Left forelimb (tissue), 1 donor: Measurements from ENCODE around the gene DNTTIP2.
"Not testable (repeated sequence)": the region's sequence is repeated elsewhere in the genome, so short reads cannot be mapped to it uniquely, and the experiment has no call there.

Source experiments
- DNase-seq: peaks from one replicate; pipeline ENCODE4 v3.0.0-alpha.2; 2018; ENCODE audit warnings: low spot score

DNTTIP2 gene

GRCh38 chr1:93874025-93874651 lies 4.9 kb downstream of the DNTTIP2 start:
- no peak for DNase-seq

- DNase-seq = no peak
These were observed 7.6 kb downstream of the DNTTIP2 start for GRCh38 chr1:93871366-93871765.

GRCh38 chr1:93869653-93870052 lies 9.4 kb downstream of the DNTTIP2 start:
- DNase-seq = no peak

GRCh38 chr1:93868492-93868891 lies 10.5 kb downstream of the DNTTIP2 start:
- not testable (repeated sequence) for DNase-seq

GRCh38 chr1:93865253-93865652 lies 13.8 kb downstream of the DNTTIP2 start:
- no peak for DNase-seq

- no peak for DNase-seq
These were observed 14.8 kb downstream of the DNTTIP2 start for GRCh38 chr1:93864175-93864574.

- DNase-seq = not testable (repeated sequence)
These were observed 21.4 kb downstream of the DNTTIP2 start for GRCh38 chr1:93857653-93858052.

GRCh38 chr1:93855983-93856382 lies 23.0 kb downstream of the DNTTIP2 start:
- not testable (repeated sequence) for DNase-seq

GRCh38 chr1:93853940-93854339 lies 25.1 kb downstream of the DNTTIP2 start:
- DNase-seq = no peak

GRCh38 chr1:93851878-93852277 lies 27.1 kb downstream of the DNTTIP2 start:
- no peak for DNase-seq

- no peak for DNase-seq
These were observed 27.7 kb downstream of the DNTTIP2 start for GRCh38 chr1:93851327-93851712.

- peak; percentile 73 for DNase-seq
These were observed 28.2 kb downstream of the DNTTIP2 start for GRCh38 chr1:93850687-93851326.

GRCh38 chr1:93848350-93848883 lies 30.6 kb downstream of the DNTTIP2 start:
- DNase-seq = no peak

- DNase-seq = peak; percentile 83
These were observed 31.2 kb downstream of the DNTTIP2 start for GRCh38 chr1:93847811-93848288.

- DNase-seq = peak; percentile 92
These were observed 31.8 kb downstream of the DNTTIP2 start for GRCh38 chr1:93846992-93847810.

GRCh38 chr1:93846206-93846991 lies 32.6 kb downstream of the DNTTIP2 start:
- peak; percentile 94 for DNase-seq

- no peak for DNase-seq
These were observed 33.3 kb downstream of the DNTTIP2 start for GRCh38 chr1:93845538-93846205.

- no peak for DNase-seq
These were observed 34.6 kb downstream of the DNTTIP2 start for GRCh38 chr1:93844262-93845045.

- no peak for DNase-seq
These were observed 36.1 kb downstream of the DNTTIP2 start for GRCh38 chr1:93842750-93843500.

- DNase-seq = no peak
These were observed 37.2 kb downstream of the DNTTIP2 start for GRCh38 chr1:93841771-93842170.
